ENCODE results near the gene SLF1.
A peak's percentile ranks its signal among the peaks of the same experiment; 100 is the strongest.

SLF1 gene

DNA sequence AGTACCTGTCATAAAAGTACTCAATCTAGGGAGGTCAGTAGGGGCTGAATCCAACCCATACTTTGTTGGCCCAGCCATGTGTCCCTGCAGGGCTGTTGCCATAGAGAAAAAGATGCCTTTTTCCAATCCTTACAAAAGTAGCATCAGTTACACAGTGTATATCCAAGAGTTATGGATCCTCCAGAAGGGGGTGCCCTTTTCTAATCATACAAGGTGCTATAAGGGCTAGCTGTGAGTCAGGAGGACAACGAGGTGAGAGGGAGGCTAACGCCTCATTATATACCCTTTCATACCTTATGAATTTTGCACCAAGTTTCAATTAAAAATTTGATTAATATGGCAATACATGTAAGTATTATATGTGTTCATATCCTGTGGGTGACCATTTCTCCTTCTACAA, 4.9 kb upstream of the SLF1 start:
- in situ Hi-C loops (cut with HindIII; ENCODE audit: low sequenced_read_pairs): no loop called here
- TF ChIP-seq, protein P1, sequence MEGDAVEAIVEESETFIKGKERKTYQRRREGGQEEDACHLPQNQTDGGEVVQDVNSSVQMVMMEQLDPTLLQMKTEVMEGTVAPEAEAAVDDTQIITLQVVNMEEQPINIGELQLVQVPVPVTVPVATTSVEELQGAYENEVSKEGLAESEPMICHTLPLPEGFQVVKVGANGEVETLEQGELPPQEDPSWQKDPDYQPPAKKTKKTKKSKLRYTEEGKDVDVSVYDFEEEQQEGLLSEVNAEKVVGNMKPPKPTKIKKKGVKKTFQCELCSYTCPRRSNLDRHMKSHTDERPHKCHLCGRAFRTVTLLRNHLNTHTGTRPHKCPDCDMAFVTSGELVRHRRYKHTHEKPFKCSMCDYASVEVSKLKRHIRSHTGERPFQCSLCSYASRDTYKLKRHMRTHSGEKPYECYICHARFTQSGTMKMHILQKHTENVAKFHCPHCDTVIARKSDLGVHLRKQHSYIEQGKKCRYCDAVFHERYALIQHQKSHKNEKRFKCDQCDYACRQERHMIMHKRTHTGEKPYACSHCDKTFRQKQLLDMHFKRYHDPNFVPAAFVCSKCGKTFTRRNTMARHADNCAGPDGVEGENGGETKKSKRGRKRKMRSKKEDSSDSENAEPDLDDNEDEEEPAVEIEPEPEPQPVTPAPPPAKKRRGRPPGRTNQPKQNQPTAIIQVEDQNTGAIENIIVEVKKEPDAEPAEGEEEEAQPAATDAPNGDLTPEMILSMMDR (IDR thresholded peaks at IDR 0.05; ENCODE audit: low read depth, low read length, missing control alignments): peak; percentile 26
- no peak for DNase-seq (ENCODE audit: low read depth)
- no peak overlapping the region for H3K4me3 ChIP-seq (ENCODE audit: low read depth, low read length)

DNA sequence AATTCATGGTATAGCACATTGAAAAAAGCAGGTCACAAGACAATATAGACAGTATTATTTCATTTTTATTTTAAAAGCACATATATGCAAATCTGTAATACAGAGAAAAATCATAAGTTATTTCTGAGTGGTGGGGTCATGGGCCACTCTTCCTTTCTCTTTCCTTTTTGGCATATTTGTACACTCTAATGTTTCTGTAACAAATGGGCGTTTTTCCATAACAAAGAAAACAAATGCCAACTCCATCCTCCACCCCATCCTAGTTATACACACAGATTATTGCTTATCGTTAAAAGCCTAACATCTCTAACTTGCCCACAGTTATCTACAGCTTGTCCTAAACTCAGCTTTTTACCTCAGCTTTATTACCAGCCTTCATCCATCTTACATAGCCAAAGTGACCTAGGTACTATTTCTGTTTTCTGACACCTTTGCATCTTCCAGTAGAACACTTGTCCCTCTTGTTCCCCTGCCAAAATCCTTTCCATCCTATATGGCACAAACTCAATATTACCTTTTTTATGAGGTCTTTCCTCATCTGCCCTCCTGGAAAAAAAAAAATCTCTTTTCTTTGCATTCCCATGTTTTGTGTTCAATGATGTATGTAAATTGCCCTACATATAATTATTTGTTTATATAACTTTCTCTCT, 4.2 kb upstream of the SLF1 start:
- DNase-seq (ENCODE audit: low read depth): no peak
- no peak overlapping the region for H3K4me3 ChIP-seq (ENCODE audit: low read depth, low read length)
- in situ Hi-C loops (cut with HindIII; ENCODE audit: low sequenced_read_pairs): no loop called here
- TF ChIP-seq, protein P1 (IDR thresholded peaks at IDR 0.05; ENCODE audit: low read depth, low read length, missing control alignments): no peak

DNA sequence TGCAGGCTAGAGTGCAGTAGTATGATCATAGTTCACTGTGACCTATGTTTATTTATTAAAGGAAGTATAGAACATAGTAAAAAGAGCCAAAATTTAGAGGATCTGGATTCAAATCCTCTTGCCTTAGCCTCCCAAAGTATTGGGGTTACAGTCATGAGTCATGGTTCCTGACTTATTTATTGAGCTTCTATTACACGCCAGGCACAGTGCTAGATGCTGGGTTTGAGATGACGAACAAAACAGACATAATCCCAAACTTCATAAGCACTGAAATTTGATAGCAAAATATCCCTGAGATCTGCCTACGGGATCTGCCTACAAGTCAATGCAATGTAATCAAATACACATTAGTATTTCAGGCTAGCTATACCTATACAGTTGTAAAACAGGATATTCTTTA, 2.6 kb upstream of the SLF1 start:
- in situ Hi-C loops (cut with HindIII; ENCODE audit: low sequenced_read_pairs): no loop called here
- no peak for DNase-seq (ENCODE audit: low read depth)
- TF ChIP-seq, protein P1 (IDR thresholded peaks at IDR 0.05; ENCODE audit: low read depth, low read length, missing control alignments): no peak
- H3K4me3 ChIP-seq (ENCODE audit: low read depth, low read length): no peak overlapping the region

DNA sequence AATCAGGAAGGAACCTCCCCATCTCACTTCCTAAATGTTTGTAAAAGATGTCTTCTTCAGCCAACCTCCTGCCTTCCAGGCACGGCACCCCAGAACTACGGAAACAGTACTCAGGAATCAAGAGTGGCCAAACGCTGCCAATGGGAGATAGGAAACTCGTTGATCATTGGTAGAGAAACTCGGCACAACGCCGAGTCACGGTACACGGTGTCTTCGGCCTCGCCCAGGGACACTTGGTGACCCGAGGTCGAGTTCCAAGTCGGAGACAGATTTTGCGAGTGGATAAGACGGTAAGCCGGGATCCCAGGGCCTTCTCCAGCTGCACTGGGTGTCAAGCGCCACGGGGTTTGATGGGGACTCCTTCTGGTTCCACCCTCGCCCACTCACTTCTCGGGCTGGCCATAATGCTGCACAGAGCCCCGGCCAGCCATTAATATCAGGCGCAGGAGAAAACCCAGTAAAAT, 408 bp upstream of the SLF1 start:
- H3K4me3 ChIP-seq (ENCODE audit: low read depth, low read length): peak overlapping the region; percentile 83
- TF ChIP-seq, protein P1 (IDR thresholded peaks at IDR 0.05; ENCODE audit: low read depth, low read length, missing control alignments): no peak
- in situ Hi-C loops (cut with HindIII; ENCODE audit: low sequenced_read_pairs): no loop called here
- DNase-seq (ENCODE audit: low read depth): no peak

DNA sequence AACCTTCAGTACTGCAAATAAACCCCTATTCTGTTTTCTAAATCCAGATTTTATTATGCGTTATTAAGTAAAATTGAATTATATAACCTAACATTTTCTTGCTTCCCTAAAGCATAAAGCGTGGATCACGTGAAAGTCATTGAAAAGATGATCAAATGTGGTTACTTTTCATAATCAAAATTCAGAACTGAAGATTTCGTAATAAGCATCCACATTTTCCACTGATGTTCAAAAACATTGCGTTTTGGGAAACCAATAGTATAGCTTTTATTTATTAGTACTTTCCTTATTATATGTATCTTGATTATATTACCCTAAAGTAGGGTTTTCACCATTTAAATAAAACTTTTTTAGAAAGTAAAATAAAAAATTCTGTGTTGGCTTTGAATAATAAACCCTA, 1.8 kb downstream of the SLF1 start:
- DNase-seq (ENCODE audit: low read depth): no peak
- in situ Hi-C loops (cut with HindIII; ENCODE audit: low sequenced_read_pairs): no loop called here
- TF ChIP-seq, protein P1 (IDR thresholded peaks at IDR 0.05; ENCODE audit: low read depth, low read length, missing control alignments): no peak
- H3K4me3 ChIP-seq (ENCODE audit: low read depth, low read length): no peak overlapping the region

DNA sequence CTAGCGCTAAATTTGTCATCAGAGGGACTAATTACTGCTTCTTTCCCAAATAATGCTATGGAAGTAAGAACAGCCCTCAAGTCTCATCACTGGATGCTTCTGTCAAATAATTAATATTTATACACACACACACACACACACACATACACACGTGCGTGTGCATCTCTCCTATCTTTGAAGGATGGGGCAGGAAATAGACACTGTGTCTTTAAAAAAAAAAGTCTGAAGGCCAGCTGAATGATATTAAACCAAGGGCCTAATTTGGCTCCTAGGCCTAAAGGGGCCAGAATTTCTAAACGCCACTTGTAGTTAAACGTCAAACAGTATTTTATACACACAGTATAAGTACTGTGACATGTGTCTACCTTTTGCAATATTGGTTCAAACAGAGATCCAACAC, 3.3 kb downstream of the SLF1 start:
- in situ Hi-C loops (cut with HindIII; ENCODE audit: low sequenced_read_pairs): no loop called here
- H3K4me3 ChIP-seq (ENCODE audit: low read depth, low read length): no peak overlapping the region
- DNase-seq (ENCODE audit: low read depth): no peak
- TF ChIP-seq, protein P1 (IDR thresholded peaks at IDR 0.05; ENCODE audit: low read depth, low read length, missing control alignments): no peak

Data from astrocyte of the cerebellum (primary cell).